PC-9 (cell line): ENCODE results near the gene FGF11. TPM values are rescaled to one million over a fixed set of nuclear protein-coding genes. Genes with fewer than 3 reads are reported as not detected.

ENCODE experiments used
- BruUV-seq: library from RNA; stranded (reverse); fragments of 400-500 nt; replicated peaks from 2 replicates; lab custom pipeline; 2021; lab: Mats Ljungman, UMichigan
- CTCF ChIA-PET: fragments of 300-600 bp; sonication (Branson Sonifier 250); formaldehyde crosslinking; loops from one replicate; lab custom pipeline; 2022; ENCODE audit warnings: antibody characterized with exemption; lab: Charles Lee
- POLR2A ChIA-PET: fragments of 300-600 bp; sonication (Branson Sonifier 250); formaldehyde crosslinking; loops from one replicate; lab custom pipeline; 2022; ENCODE audit warnings: antibody characterized with exemption; ENCODE audit not compliant: unreplicated experiment; lab: Charles Lee
- DNase-seq, 2 experiments: peaks; one replicate each; pipeline versions ENCODE4 v3.0.0 to v3.0.0-alpha.2; 2015 to 2022; ENCODE audit warnings: mixed read lengths in 1 of 2
- H2AFZ ChIP-seq: fragments of 200-600 bp; sonication (generic); 2 replicates; pipeline ENCODE4 v1.8.1; 2017; ENCODE audit warnings: antibody characterized with exemption
- H3F3A ChIP-seq: fragments of 200-600 bp; sonication (generic); 2 replicates; pipeline ENCODE4 v1.8.1; 2017; ENCODE audit warnings: antibody characterized with exemption, mild to moderate bottlenecking, low read depth; ENCODE audit not compliant: insufficient read depth
- H3K27ac ChIP-seq: fragments of 200-600 bp; sonication (generic); 2 replicates; pipeline ENCODE4 v1.6.1; 2016; ENCODE audit warnings: mixed run types
- H3K27me3 ChIP-seq: fragments of 200-600 bp; sonication (generic); 2 replicates; pipeline ENCODE4 v1.6.1; 2016; ENCODE audit warnings: low read depth, mixed run types; ENCODE audit not compliant: insufficient read depth
- H3K36me3 ChIP-seq: fragments of 200-600 bp; sonication (generic); 2 replicates; pipeline ENCODE4 v1.6.1; 2016; ENCODE audit warnings: low read depth, mixed run types
- H3K4me1 ChIP-seq: fragments of 200-600 bp; sonication (generic); replicated peaks from 2 replicates; pipeline ENCODE4 v1.6.1; 2016; ENCODE audit warnings: mixed run types; ENCODE audit not compliant: insufficient read depth
- H3K4me2 ChIP-seq: fragments of 200-600 bp; sonication (generic); 2 replicates; pipeline ENCODE4 v1.6.1; 2017; ENCODE audit warnings: mixed run types
- H3K4me3 ChIP-seq: fragments of 200-600 bp; sonication (generic); 2 replicates; pipeline ENCODE4 v1.6.1; 2016; ENCODE audit warnings: mixed run types
- H3K79me2 ChIP-seq: fragments of 200-600 bp; sonication (generic); 2 replicates; pipeline ENCODE4 v1.6.1; 2017; ENCODE audit warnings: low read depth, mixed run types
- H3K9me2 ChIP-seq: fragments of 200-600 bp; sonication (generic); 2 replicates; pipeline ENCODE4 v1.8.1; 2017; ENCODE audit warnings: mild to moderate bottlenecking; ENCODE audit not compliant: insufficient read depth
- H3K9me3 ChIP-seq: fragments of 200-600 bp; sonication (generic); 2 replicates; pipeline ENCODE4 v1.8.1; 2016; ENCODE audit warnings: low read depth; ENCODE audit not compliant: insufficient read depth
- H4K20me1 ChIP-seq: fragments of 200-600 bp; sonication (generic); 2 replicates; pipeline ENCODE4 v1.8.1; 2017; ENCODE audit not compliant: insufficient read depth
- EZH2 ChIP-seq: fragments of 200-600 bp; sonication (generic); IDR thresholded peaks from 2 replicates; pipeline ENCODE4 v1.8.0; 2017; ENCODE audit warnings: antibody characterized with exemption, low read depth
- intact Hi-C: fragments of 100-400 bp; cut with micrococcal nuclease; formaldehyde crosslinking; loops from one replicate; pipeline ENCODE4 v1.10.0; 2022; ENCODE audit not compliant: unreplicated experiment
- total RNA-seq: library from RNA; stranded (reverse); gene quantifications from 2 replicates; pipeline ENCODE4 v1.2.3, GENCODE V29; 2021
- TF ChIP-seq, protein P1 (sequence below): fragments of 200-600 bp; sonication (generic); conservative IDR thresholded peaks from 2 replicates; pipeline ENCODE4 v1.6.1; 2017; ENCODE audit warnings: mixed run types, antibody characterized with exemption, mild to moderate bottlenecking, moderate library complexity

The FGF11 gene
- total RNA-seq, 1 experiment from 2014 or later = 23.2 TPM

DNA sequence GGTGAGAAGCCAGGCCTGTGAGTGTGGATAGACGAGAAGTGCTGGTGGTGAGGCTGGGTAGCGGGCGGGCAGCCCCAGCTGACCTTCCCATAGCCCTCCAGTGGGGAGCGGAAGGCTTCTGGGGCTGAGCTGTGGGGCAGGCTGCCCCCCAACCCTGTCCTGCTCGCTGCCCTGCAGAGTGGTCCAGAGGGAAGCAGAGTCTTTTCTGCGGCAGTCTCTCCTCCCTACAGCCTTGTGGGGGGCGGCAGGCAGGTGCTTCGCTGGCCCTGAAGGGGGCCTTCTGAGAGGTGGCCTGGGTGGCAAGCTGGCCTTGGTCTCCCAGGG is 27.9 kb upstream of the FGF11 start:
- H3K79me2 ChIP-seq = no peaks in the 10 kb centered on the region
- no peak overlapping the region for H3K4me3 ChIP-seq
- H3K9me3 ChIP-seq = no peaks in the 10 kb centered on the region
- no peak overlapping the region for H2AFZ ChIP-seq
- DNase-seq = no peak
- H4K20me1 ChIP-seq = no peaks in the 10 kb centered on the region
- H3K4me2 ChIP-seq = no peak overlapping the region
- ChIA-PET CTCF (no interaction called here), POLR2A (no interaction called here)
- intact Hi-C loops = no loop called here
- no peaks in the 10 kb centered on the region for H3K9me2 ChIP-seq
- H3K27ac ChIP-seq = no peak overlapping the region
- no peaks in the 10 kb centered on the region; the same call in 1 of the 2 replicates for H3F3A ChIP-seq
- no TSS peak for BruUV-seq
- no peaks in the 10 kb centered on the region for H3K4me1 ChIP-seq
- H3K36me3 ChIP-seq = no peaks in the 10 kb centered on the region
- no peak for TF ChIP-seq EZH2
- TF ChIP-seq, protein P1, sequence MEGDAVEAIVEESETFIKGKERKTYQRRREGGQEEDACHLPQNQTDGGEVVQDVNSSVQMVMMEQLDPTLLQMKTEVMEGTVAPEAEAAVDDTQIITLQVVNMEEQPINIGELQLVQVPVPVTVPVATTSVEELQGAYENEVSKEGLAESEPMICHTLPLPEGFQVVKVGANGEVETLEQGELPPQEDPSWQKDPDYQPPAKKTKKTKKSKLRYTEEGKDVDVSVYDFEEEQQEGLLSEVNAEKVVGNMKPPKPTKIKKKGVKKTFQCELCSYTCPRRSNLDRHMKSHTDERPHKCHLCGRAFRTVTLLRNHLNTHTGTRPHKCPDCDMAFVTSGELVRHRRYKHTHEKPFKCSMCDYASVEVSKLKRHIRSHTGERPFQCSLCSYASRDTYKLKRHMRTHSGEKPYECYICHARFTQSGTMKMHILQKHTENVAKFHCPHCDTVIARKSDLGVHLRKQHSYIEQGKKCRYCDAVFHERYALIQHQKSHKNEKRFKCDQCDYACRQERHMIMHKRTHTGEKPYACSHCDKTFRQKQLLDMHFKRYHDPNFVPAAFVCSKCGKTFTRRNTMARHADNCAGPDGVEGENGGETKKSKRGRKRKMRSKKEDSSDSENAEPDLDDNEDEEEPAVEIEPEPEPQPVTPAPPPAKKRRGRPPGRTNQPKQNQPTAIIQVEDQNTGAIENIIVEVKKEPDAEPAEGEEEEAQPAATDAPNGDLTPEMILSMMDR = no peak
- no peaks in the 10 kb centered on the region for H3K27me3 ChIP-seq

DNA sequence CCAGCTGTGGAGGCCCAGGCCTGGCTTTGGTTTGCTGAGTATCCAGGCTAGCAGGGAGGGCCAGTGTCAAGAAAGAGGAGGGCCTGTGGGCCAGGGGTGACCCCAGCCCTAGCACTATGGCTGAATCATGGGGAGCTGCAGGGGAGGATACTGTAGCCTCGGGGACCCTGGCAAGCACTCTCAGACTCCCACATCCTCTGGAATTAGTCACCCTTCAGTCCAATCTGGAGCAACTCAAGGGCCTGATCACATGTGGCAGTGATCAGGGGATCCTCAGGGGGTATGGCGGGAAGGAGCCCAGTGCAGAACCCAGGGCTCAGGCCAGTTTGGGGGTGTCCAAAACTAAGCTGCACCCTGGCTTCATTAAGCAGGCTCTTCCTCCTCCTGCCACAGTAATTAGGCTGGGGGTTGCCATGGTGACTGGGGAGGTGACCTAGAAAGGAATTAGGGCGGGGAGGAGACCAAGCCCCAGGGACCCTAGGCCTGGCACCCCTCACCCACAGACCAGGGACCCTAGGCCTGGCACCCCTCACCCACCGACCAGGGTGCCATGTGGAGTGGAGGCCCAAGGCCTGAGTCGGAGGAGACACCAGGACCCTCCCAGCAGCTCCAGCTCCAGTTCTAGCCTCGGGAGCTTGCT is 25.8 kb upstream of the FGF11 start:
- DNase-seq = no peak
- H3K9me2 ChIP-seq = no peaks in the 10 kb centered on the region
- TF ChIP-seq, protein P1 = no peak
- no peak for TF ChIP-seq EZH2
- no peaks in the 10 kb centered on the region for H4K20me1 ChIP-seq
- H3K27me3 ChIP-seq = no peaks in the 10 kb centered on the region
- H3K9me3 ChIP-seq = no peaks in the 10 kb centered on the region
- no peak overlapping the region for H3K27ac ChIP-seq
- no peaks in the 10 kb centered on the region for H3K36me3 ChIP-seq
- BruUV-seq = no TSS peak
- no peaks in the 10 kb centered on the region for H3K4me1 ChIP-seq
- no peak overlapping the region for H3K4me3 ChIP-seq
- H3K4me2 ChIP-seq = no peak overlapping the region
- H3K79me2 ChIP-seq = no peaks in the 10 kb centered on the region
- H2AFZ ChIP-seq = no peak overlapping the region
- intact Hi-C loops = no loop called here
- ChIA-PET CTCF (no interaction called here), POLR2A (no interaction called here)
- no peaks in the 10 kb centered on the region; the same call in 1 of the 2 replicates for H3F3A ChIP-seq

- no peak overlapping the region for H2AFZ ChIP-seq
- no peak overlapping the region for H3K4me2 ChIP-seq
- H3K9me3 ChIP-seq = no peaks in the 10 kb centered on the region
- no peaks in the 10 kb centered on the region; the same call in 1 of the 2 replicates for H3F3A ChIP-seq
- H3K4me1 ChIP-seq = no peaks in the 10 kb centered on the region
- no TSS peak for BruUV-seq
- CTCF ChIA-PET = no interaction called here
- no peak overlapping the region for H3K4me3 ChIP-seq
- DNase-seq = no peak
- intact Hi-C loops = no loop called here
- H3K27ac ChIP-seq = no peak overlapping the region
- no peak for TF ChIP-seq EZH2
- TF ChIP-seq, protein P1 = no peak
- H3K36me3 ChIP-seq = no peaks in the 10 kb centered on the region
- POLR2A ChIA-PET = no interaction called here
- H3K27me3 ChIP-seq = no peaks in the 10 kb centered on the region
- H3K79me2 ChIP-seq = no peaks in the 10 kb centered on the region
- H3K9me2 ChIP-seq = no peaks in the 10 kb centered on the region
- H4K20me1 ChIP-seq = no peaks in the 10 kb centered on the region
Observed at GRCh38 chr17:7414837-7415236, 24.5 kb upstream of the FGF11 start.
